ENCODE results near the gene OLFML2A.

OLFML2A gene

DNA sequence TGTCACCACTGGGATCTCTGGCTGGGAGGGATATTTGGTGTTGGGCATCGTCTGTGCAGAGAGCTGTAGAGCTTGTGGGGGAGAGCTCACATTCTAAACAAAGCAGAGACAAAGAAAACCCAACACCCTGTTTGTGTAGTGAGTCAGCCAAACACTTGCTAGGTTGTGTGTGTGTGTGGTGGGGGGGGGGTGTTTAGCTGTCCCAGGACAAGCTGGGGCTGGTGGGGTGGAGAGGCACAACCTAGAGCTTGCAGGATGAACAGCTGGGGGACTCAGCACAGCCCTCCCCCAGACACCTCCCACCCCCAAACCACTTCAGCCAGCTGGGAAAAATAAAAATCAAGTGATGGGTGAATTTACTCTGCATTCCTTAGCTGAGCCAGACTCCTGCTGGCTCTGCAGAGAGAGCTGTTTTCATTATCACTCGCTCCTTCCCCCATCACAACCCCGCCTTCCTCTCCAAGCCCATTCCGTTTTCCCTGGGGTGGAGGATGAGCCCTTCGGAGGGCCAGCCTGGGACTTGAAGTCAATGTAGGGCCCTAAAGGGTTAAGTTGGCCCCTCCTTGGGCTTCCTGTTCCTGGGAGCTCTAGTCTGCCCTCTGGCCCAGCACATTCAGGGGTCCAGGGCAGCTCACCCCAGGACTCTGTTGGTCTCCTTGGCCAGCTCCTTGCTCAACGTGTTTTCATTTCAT, 2.6 kb downstream of the OLFML2A start:
- DNase-seq, result no peak

GRCh38 chr9:124780060-124780756, 3.3 kb downstream of the OLFML2A start:
- DNase-seq, result no peak

DNA sequence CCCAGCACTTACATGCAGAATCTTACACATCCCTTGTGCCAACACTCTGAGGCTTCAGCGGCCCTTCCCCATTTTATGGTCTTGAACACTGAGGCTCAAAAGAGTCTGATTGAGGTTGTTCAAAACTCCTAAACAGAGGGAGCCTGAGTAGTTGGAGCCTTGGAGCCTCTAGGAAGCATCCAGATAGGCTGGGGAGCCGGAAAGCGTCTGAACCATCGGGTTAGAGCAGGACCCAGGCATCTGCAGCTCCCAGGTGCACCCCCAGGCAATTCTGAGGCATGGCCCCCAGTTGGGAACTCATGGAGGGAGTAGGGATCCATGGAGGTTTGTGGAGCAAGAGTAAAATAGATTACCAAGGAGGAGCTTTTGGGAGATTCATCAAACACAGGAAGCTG, 3.8 kb downstream of the OLFML2A start:
- no peak for DNase-seq

DNA sequence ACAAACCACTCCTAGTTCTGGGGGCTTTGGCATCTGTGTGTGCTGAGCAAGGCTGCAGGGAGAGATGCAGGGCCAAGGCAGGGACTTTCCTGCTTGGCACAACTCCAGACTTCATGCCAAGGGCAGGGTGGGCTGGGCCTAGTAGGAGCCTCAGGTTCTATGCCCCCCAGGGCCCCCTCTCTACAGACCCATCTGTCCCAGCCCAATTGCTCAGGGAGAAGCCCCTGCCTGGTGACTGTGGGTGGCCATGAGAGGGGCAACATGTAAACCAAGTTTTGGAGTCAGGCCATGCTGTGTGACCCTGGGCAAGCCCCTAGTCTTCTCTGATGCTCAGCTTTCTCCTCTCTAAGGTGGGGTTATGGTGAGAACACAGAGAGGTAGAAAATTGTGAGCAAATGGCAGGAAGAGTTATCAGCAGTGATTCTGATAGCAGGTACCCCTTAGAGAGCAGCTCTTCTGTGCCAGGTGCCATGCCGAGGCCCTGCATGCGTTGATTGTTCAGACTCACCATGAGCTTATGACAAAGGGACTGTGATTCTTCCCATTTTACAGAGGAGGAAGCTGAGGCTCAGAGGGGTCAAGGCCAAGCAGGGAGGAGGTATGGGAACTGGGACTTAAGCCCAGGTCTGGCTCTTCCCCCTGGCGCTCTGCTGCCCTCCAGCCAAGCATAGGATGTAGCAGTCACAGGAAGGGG, 5.2 kb downstream of the OLFML2A start:
- DNase-seq, result no peak

GRCh38 chr9:124782661-124783574, 6.0 kb downstream of the OLFML2A start:
- no peak for DNase-seq

DNA sequence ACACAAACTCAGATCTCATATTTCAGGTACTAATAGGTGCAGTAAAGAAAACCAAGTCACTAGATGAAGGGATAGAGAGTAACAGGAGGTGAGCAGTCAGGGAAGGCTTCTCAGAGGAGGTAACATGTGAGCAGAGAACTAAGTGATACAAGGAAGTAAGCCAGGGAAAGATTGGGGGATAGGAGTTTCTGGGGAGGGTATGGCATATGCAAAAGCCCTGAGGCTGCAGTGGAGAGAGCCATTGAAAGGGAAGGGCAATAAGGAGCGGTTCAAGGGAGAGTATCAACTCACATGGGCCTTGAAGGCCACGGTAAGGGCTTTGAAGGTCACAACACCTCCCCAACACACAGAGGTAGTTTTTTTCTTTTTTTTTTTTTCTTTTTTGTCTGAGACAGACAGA, 6.9 kb downstream of the OLFML2A start:
- DNase-seq, result no peak

DNA sequence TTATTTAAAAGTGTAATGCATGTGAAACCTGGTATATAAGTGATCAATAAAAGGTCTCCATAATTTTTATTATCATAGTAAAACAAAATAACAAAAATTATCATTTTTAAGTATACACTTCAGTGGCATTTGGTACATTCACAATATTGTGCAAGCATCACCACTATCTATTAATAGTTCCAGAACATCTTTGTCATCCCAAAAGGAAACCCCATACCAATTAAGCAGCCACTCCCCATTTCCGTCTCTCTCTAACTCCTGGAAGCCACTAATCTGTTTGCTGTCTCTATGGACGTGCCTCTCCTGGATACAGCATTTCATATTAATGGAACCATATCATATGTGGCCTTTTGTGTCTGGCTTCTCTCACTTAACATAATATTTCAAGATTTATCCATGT, 7.6 kb downstream of the OLFML2A start:
- DNase-seq, result no peak

GRCh38 chr9:124786881-124787573, 10.1 kb downstream of the OLFML2A start:
- no peak for DNase-seq

DNA sequence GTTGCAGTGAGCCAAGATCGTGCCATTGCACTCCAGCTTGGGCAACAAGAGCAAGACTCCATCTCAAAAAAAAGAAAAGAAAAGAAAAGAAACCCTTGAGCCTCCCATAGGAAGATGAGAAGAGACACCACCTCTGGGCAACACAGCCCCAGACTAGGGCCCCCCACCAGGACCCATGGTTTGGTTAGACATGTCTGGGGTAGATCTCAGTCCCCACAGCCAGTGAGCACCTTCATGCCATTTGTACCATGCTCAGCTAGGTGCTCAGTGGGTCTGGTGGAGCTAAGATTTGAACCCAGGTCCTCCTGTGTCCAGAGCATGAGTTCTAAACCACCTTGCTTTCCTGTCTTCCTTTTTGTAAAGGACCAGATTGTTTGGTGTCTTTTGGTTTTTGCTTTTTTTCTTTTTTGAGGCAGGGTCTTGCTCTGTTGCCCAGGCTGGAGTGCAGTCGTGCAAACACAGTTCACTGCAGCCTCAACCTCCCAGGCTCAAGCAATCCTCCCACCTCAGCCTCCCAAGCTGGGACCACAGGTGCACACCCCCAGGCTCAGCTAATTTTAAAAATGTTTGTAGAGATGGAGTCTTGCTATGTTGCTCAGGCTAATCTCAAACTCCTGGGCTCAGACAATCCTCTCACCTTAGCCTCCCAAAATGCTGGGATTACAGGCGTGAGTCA, 11.7 kb downstream of the OLFML2A start:
- DNase-seq, result no peak

- no peak for DNase-seq
Observed at GRCh38 chr9:124789531-124789930, 12.6 kb downstream of the OLFML2A start.

GRCh38 chr9:124790301-124790700, 13.4 kb downstream of the OLFML2A start:
- DNase-seq, result no peak

DNA sequence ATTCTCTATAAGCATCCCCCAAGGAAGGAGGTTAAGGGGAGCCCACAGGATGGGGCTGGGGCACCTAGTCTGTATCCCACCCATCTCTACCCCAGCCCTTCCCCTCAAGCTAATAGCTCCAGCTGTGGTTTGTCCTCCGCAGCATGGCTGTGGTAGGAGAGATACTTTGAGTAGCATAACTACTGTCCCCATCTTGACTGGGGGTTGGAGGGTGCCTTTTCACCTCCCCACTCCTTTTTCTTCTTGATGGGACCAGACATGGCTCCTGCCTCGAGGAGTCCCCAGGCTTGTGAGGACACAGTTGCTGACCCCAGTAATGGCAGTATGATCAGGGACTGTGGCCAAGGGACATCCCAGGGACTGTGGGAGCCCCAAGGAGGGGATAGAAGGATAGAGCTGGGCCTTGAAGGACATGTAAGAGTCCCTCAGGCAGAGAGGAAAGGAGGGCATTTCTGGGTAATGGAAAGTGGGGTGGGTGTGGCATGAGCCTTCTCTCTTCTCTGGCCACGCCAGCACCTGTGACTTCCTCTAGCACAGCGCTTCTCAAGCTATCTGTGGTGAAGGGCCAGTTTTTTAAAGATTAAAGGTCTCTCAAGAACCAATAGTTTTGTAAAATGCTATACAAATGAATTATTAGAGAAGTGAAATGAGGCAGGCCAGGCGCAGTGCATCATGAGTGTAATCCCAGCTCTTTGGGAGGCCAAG, 14.0 kb downstream of the OLFML2A start:
- DNase-seq, result no peak

- no peak for DNase-seq
Observed at GRCh38 chr9:124792257-124793014, 15.5 kb downstream of the OLFML2A start.

DNA sequence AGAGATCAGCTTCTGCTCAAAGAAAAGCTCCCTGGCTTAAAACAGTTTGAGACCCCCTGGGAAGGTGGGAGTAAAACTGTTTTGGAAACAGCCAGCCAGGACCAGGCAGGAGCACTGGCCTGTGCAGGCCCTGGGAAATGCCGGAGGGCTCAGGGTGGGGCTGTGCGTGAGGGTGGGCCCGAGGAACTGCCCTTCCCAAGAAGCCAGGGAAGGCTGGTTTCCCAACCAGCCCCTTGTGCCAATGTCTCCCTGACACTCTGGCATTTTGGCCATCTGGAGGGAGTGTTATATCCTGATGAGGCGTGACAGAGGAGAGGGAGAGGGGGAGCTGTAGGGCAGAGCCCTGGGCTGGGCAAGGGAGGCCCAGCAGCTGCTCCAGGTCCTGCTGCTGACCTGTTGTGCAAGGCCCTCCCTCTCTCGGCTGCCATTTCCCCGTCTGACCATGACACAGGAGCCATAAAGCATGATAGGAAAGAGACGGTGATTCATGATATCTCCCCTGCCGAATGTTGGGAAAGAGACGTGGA, 16.1 kb downstream of the OLFML2A start:
- DNase-seq, result no peak

- DNase-seq, result no peak
Observed at GRCh38 chr9:124794902-124795491, 18.1 kb downstream of the OLFML2A start.

GRCh38 chr9:124795881-124796431, 19.0 kb downstream of the OLFML2A start:
- no peak for DNase-seq

DNA sequence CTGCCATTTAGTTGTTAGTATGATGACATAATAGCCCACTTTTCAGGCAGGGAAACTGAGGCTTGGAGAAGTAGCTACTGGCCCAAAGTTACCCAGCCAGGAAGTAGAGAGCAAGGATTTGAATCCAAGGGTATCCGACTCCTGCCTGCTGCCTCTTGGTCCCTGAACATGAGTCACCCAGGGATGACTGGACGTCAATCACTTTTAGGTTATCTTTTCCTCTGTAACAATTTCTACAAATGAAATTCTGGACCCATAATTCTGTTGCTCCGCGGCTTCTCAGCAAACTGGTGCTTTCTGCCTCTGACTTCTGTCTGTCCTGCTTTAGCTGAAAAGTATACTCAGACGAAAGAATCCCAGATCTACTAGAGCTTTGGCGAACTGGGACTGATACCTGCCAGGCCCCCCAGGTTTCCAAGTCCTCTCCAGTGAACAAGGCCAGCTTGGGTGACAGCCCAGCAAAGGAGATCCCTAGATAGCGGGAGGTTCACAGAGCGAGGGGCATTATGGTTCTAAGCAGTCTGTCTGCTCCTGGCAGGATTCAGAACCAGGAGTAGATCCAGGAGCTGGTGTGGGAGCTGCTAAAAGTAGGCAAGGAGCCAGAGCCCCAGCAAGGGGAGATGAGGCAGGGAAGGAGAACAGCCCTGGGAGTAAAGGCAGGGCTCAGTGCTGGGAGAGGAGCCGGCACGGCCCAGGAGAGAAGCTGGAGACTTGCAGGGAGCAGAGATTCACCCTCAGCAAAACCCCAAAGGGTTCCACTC, 20.6 kb downstream of the OLFML2A start:
- no peak for DNase-seq

DNA sequence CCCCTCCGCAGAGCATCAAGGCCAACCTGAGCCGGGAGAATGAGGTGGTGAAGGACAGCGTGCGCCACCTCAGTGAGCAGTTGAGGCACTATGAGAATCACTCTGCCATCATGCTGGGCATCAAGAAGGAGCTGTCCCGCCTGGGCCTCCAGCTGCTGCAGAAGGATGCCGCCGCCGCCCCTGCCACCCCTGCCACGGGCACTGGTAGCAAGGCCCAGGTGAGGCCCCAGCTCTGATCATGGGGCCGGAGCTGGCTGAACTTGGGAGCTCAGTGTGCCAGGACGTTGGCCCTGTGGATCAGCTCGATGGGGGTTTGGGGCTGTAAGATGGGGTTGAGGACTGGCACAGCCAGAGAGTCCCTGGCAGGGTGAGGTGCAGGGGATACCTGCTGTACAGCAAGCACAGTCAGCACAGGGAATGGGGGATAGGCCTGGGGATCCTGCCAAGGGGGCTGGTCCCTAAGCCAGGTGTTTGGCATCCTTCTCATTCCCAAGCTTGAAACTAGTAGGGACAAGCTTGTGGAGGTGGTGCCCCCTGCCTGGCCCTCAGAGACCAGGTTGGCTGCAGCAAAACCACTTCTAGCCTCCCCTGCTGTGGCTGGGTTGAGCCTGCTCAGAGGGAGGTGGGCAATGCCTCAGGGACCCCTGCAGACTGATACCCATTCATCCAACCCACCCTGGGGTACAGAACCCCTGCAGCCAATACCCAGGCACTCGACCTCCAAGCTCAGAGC, 22.5 kb downstream of the OLFML2A start:
- DNase-seq, result no peak

Measured in stimulated activated CD4-positive, alpha-beta T cell treated with anti-CD3 and anti-CD28 coated beads, Interleukin-4, amount 100 ng/mL, for 24 hours (primary cell).